ENCODE results near the gene MCRIP2.

- TF ChIP-seq CTCF (IDR thresholded peaks at IDR 0.05) (no peak), ZFX (IDR thresholded peaks at IDR 0.05; ENCODE audit: borderline replicate concordance) (no peak)
These were observed 4.4 kb downstream of the MCRIP2 start for GRCh38 chr16:645852-646678.

All from 22Rv1 (cell line).